Naive thymus-derived CD4-positive, alpha-beta T cell (primary cell): ENCODE data around the gene EFCC1. TPM values are rescaled to one million over a fixed set of nuclear protein-coding genes. Genes with fewer than 3 reads are reported as not detected.

ENCODE experiments used
- ATAC-seq: fragments of 150-1000 bp; cut with Tn5 transposase; 2 replicates; pipeline ENCODE4 v1.10.0; 2021; ENCODE audit warnings: mild to moderate bottlenecking, moderate library complexity
- CTCF ChIA-PET: fragments of 350-600 bp; sonication (Branson Sonifier 250); formaldehyde crosslinking; loops from one replicate; lab custom pipeline; 2021; ENCODE audit warnings: antibody characterized with exemption; lab: Charles Lee
- POLR2A ChIA-PET: fragments of 350-600 bp; sonication (Branson Sonifier 250); formaldehyde crosslinking; loops from one replicate; lab custom pipeline; 2021; ENCODE audit warnings: antibody characterized with exemption, inconsistent platforms; lab: Charles Lee
- DNase-seq, 9 donors: peaks; one replicate each; pipeline versions ENCODE4 v3.0.0 to v3.0.0-alpha.2; 2020 to 2022; ENCODE audit warnings: mixed read lengths in 1 of 9
- H3K27ac ChIP-seq: one replicate; pipeline ENCODE4 v1.7.0; 2013; ENCODE audit warnings: mild to moderate bottlenecking, low read depth, low read length, moderate library complexity
- H3K27me3 ChIP-seq, 2 donors: one replicate each; pipeline ENCODE4 v1.7.0; 2013; ENCODE audit warnings: low read length in 2 of 2, mild to moderate bottlenecking in 2 of 2, moderate library complexity in 2 of 2; ENCODE audit not compliant: control insufficient read depth in 2 of 2, insufficient read depth in 2 of 2
- H3K36me3 ChIP-seq, 3 experiments: 1 replicate in 2 of 3; 2 replicates in 1 of 3; pipeline ENCODE4 v1.7.0; 2013; ENCODE audit warnings: low read length in 3 of 3, mild to moderate bottlenecking in 3 of 3, moderate library complexity in 1 of 3; ENCODE audit not compliant: insufficient read depth in 3 of 3, control insufficient read depth in 2 of 3
- H3K4me1 ChIP-seq, 2 donors: one replicate each; pipeline ENCODE4 v1.7.0; 2013; ENCODE audit warnings: low read length in 2 of 2, mild to moderate bottlenecking in 2 of 2, moderate library complexity in 1 of 2; ENCODE audit not compliant: control insufficient read depth in 2 of 2, insufficient read depth in 2 of 2
- H3K4me3 ChIP-seq: 2 replicates; pipeline ENCODE4 v1.7.0; 2013; ENCODE audit warnings: mild to moderate bottlenecking, low read length
- H3K9me3 ChIP-seq, 3 experiments: 1 replicate in 2 of 3; 2 replicates in 1 of 3; pipeline ENCODE4 v1.7.0; 2013; ENCODE audit warnings: low read length in 3 of 3; ENCODE audit not compliant: control insufficient read depth in 2 of 3
- H3K27ac Mint-ChIP-seq, 9 donors: one replicate each; pipeline ENCODE4 v1.8.0; 2020 to 2022; ENCODE audit warnings: mixed read lengths in 9 of 9, mild to moderate bottlenecking in 8 of 9, moderate library complexity in 5 of 9, inconsistent platforms in 2 of 9
- H3K27me3 Mint-ChIP-seq, 5 donors: one replicate each; pipeline ENCODE4 v1.8.0; 2021 to 2022; ENCODE audit warnings: mixed read lengths in 5 of 5, mild to moderate bottlenecking in 1 of 5
- H3K36me3 Mint-ChIP-seq, 5 donors: one replicate each; pipeline ENCODE4 v1.8.0; 2020 to 2022; ENCODE audit warnings: mixed read lengths in 5 of 5, mild to moderate bottlenecking in 3 of 5, inconsistent platforms in 1 of 5
- H3K4me1 Mint-ChIP-seq, 7 donors: one replicate each; pipeline ENCODE4 v1.8.0; 2020 to 2022; ENCODE audit warnings: mixed read lengths in 7 of 7, mild to moderate bottlenecking in 3 of 7, inconsistent platforms in 1 of 7
- H3K4me3 Mint-ChIP-seq, 10 donors: one replicate each; pipeline ENCODE4 v1.8.0; 2020 to 2022; ENCODE audit warnings: mild to moderate bottlenecking in 10 of 10, mixed read lengths in 10 of 10, moderate library complexity in 6 of 10, inconsistent platforms in 2 of 10
- H3K9me3 Mint-ChIP-seq, 11 donors: one replicate each; pipeline ENCODE4 v1.8.0; 2020 to 2022; ENCODE audit warnings: mixed read lengths in 11 of 11, mild to moderate bottlenecking in 4 of 11, inconsistent platforms in 1 of 11, moderate library complexity in 1 of 11
- intact Hi-C, 2 donors: fragments of 100-400 bp; cut with micrococcal nuclease; formaldehyde crosslinking; loops; one replicate each; pipeline ENCODE4 v1.15.1; 2023
- polyA plus RNA-seq, 2 donors: library from polyadenylated mRNA; unstranded; fragments of 300-500 nt; fragmentation: Illumina TruSeq; gene quantifications; one replicate each; pipeline ENCODE4 v1.2.3, GENCODE V29; 2021
- total RNA-seq, 6 experiments: library from RNA in 5 of 6; stranded (reverse) in 5 of 6; gene quantifications; 1 replicate in 5 of 6; 2 replicates in 1 of 6; pipeline ENCODE4 v1.2.3 and lab custom pipeline; 2021 to 2026

The EFCC1 gene
- total and polyA plus RNA-seq, 7 experiments from 2014 or later, result 0.07 to 0.27 (median 0.21) TPM; not detected in 1

DNA sequence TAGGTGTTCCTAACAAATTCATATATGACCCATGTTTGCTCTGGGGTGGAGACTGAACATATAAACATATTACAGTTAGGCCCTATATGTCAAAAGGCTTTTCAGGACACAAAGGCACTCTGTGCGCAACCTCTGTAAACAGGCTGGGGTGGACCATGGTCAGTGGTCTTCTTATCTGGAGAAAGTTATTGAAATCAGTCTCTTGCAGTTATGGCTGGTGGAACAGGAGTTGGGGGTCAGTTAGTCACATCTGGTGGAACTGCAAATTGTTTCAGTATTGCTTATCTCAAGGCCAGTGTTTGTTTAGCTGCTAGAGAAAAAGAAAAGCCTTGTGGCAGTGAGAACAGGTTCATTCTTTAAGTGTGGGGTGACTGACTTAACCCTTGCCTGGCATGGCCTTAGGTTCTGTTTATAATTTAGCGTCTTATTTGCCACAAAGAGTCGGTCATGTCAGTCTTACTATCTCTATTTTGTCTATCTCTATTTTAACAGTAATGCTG is 53.6 kb downstream of the EFCC1 start:
- H3K4me3 Mint-ChIP-seq, result no peak overlapping the region
- DNase-seq (no peak), ATAC-seq (no peak)
- ChIA-PET POLR2A (interaction anchor here (0.6 to 5.5 kb wide), 7 partner anchors 15 to 261 kb away, joined by 3 to 70 read pairs (median 7); partner anchors contain the start of genes COPG1 and RAB43), CTCF (interaction anchor here (0.7 to 5.0 kb wide), 7 partner anchors 14 to 108 kb away, joined by 3 to 49 read pairs (median 6); partner anchors contain the start of gene RAB43)
- peak overlapping the region in 1 of 9 donors; percentile 67 for H3K27ac Mint-ChIP-seq
- no peaks in the 10 kb centered on the region for H3K9me3 Mint-ChIP-seq
- no peaks in the 10 kb centered on the region for H3K36me3 ChIP-seq
- H3K27me3 Mint-ChIP-seq, result peaks cover 0 to 5% (median 0%) of the 10 kb centered on the region in 5 donors
- intact Hi-C loops, result no loop called here
- no peak overlapping the region for H3K27ac ChIP-seq
- H3K4me1 ChIP-seq, result no peaks in the 10 kb centered on the region
- H3K4me1 Mint-ChIP-seq, result peaks cover 3 to 21% (median 9%) of the 10 kb centered on the region in 7 donors
- no peaks in the 10 kb centered on the region for H3K9me3 ChIP-seq
- H3K27me3 ChIP-seq, result no peaks in the 10 kb centered on the region
- no peak overlapping the region for H3K4me3 ChIP-seq
- H3K36me3 Mint-ChIP-seq, result peaks cover 0 to 4% (median 0%) of the 10 kb centered on the region in 5 donors

DNA sequence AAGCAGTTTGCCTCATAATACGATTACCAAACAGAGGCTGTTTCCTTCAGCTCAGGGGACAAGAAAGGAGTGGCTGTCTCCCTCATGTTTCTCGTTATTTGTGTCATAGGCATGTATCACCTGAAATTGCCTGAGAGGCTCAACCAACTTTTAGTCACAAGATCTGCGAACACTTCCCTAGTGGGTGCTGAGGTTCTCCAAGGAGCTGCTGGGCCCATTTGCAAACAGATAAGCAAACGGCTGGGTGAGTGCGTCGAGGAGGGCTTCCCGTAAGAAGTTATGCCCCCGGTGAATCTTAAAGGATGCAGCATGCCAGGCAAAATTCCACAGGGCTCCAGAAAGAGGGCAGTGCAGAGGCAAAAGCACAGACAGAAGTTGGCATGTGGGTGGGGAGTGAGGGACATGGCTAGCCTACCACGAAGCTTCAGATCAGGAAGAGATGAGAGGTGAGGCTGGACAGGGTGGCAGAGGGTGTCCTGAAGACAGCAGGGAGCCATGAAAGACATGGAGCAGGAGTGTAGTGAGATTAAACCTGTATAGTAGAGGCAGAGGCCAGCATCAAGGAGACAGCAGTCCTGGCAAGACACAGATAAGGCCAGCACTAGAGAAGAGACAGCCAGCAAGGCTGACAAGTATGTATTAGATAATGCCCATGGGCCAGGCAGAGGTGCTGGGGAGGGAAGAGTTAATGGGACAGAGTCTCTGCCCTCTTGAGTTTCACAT is 55.5 kb downstream of the EFCC1 start:
- Histone ChIP-seq H3K27ac (no peak overlapping the region), H3K4me3 (no peak overlapping the region), H3K4me1 (no peaks in the 10 kb centered on the region), H3K27me3 (no peaks in the 10 kb centered on the region), H3K36me3 (no peaks in the 10 kb centered on the region), H3K9me3 (no peaks in the 10 kb centered on the region)
- Mint-ChIP-seq H3K4me1 (peaks cover 3 to 21% (median 9%) of the 10 kb centered on the region in 7 donors), H3K4me3 (no peak overlapping the region), H3K9me3 (no peaks in the 10 kb centered on the region), H3K36me3 (peaks cover 0 to 4% (median 0%) of the 10 kb centered on the region in 5 donors), H3K27me3 (peaks cover 0 to 5% (median 0%) of the 10 kb centered on the region in 5 donors), H3K27ac (peak overlapping the region in 1 of 9 donors; percentile 10)
- ATAC-seq (no peak), DNase-seq (no peak)
- CTCF ChIA-PET, result interaction anchor here (0.7 to 1.0 kb wide), 2 partner anchors 193 to 455 kb away, joined by 3 read pairs; partner anchors contain the start of gene COPG1
- intact Hi-C loops, result no loop called here
- POLR2A ChIA-PET, result no interaction called here

DNA sequence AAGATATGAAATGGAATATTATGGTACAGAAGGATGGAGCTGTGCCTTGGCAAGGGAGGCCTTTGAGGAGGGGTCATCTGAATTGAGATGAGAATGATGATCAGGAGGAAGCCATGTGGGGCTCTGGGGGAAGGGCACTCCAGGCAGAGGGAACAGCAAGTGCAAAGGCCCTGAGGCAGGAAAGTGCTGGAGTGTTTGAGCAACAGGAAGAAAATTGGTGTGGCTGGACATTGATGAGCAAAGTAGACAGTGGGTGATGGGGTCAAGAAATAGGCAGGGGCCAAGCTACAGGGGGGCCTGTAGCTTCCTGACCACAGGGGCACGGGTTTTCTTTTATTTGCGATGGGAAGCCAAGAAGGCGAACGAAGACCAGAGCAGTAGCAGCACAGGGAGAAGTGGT is 56.1 kb downstream of the EFCC1 start:
- peaks cover 0 to 4% (median 0%) of the 10 kb centered on the region in 5 donors for H3K36me3 Mint-ChIP-seq
- Histone ChIP-seq H3K27me3 (no peaks in the 10 kb centered on the region), H3K4me3 (no peak overlapping the region), H3K9me3 (no peaks in the 10 kb centered on the region), H3K36me3 (no peaks in the 10 kb centered on the region), H3K27ac (no peak overlapping the region), H3K4me1 (no peaks in the 10 kb centered on the region)
- CTCF ChIA-PET, result interaction anchor here (1.0 kb wide), 1 partner anchor 192 kb away, joined by 3 read pairs; the partner anchor contains the start of gene COPG1
- no peak for DNase-seq
- intact Hi-C loops, result no loop called here
- peaks cover 3 to 21% (median 9%) of the 10 kb centered on the region in 7 donors for H3K4me1 Mint-ChIP-seq
- POLR2A ChIA-PET, result interaction anchor here (0.6 kb wide), 1 partner anchor 10 kb away, joined by 3 read pairs; no protein-coding TSS in a partner anchor
- no peak overlapping the region for H3K4me3 Mint-ChIP-seq
- peak overlapping the region in 1 of 9 donors; percentile 10 for H3K27ac Mint-ChIP-seq
- ATAC-seq, result no peak
- no peaks in the 10 kb centered on the region for H3K9me3 Mint-ChIP-seq
- H3K27me3 Mint-ChIP-seq, result peaks cover 0 to 5% (median 0%) of the 10 kb centered on the region in 5 donors

DNA sequence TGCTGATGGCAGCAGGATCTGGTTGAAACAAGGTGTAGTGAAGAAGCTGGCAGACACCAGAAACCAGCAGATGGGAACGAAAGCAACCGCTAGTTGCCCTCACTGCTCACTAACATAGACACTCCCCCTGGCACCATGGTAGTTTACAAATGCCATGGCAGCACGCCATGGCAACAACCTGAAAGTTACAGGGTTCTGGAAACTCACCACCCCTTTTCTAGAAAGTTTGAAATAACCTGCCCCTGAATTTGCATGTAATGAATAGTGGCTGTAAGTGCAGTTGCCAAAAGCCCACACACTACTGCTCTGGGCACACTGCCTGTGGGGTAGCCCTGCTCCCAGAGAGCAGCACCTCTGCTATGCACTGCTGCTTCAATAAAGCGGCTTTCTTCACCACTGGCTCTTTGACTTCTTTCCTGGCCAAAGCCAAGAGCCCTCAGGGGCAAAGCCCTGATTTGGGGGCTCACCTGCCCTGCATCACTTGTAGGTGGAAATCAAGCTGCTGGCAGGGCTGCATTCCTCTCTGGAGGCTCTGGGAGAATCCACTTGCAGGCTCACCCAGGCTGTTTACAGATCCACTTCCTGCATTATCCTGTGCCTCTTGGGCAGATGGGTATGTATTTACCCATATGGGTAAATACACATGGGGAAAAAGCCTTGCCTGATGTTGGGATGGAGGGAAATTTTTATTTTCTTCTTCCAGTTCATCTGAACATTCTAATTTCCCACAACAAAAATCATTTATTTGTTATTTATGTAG is 57.5 kb downstream of the EFCC1 start:
- DNase-seq (peak in 4 of 9 donors; percentile 24 to 45 (median 27)), ATAC-seq (peak; percentile 65)
- POLR2A ChIA-PET, result no interaction called here

DNA sequence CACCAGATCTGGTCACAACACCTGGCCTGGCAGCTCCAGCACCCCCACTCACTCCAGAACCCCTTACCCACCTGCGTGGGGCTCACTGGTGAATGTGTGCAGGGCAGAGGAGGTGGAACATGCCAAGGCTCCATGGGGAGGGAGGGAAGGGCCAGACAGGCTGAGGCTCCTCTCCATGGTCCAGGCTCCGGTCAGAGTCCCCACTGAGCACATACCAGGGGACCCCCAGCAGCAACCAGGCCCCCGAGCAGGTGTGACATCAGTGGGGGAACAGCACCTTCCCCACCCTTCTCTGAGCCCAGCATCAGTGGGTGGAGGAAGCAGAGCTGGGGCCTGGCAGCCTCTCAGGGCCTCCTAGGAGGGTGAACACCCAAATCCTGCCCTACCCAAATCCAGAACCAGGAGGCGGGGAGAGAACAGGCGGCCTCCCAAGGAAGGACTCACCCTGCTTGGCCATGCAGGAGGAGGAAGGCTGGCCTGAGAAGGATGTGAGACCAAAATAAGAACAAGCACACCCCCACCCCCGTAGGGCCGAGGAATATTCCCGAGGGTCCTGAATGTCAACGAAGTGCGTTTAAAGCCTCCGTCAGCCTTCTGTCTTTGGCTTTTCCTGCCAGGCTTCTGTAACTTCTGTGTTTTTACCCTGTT is 58.3 kb downstream of the EFCC1 start:
- H3K27ac ChIP-seq, result no peak overlapping the region
- H3K27ac Mint-ChIP-seq, result no peak overlapping the region
- no peak for ATAC-seq
- no peaks in the 10 kb centered on the region for H3K9me3 ChIP-seq
- H3K4me3 ChIP-seq, result no peak overlapping the region
- no peak overlapping the region for H3K4me3 Mint-ChIP-seq
- no peak for DNase-seq
- peaks cover 0 to 5% (median 0%) of the 10 kb centered on the region in 5 donors for H3K27me3 Mint-ChIP-seq
- no peaks in the 10 kb centered on the region for H3K36me3 ChIP-seq
- H3K4me1 ChIP-seq, result no peaks in the 10 kb centered on the region
- H3K4me1 Mint-ChIP-seq, result peaks cover 0 to 13% (median 5%) of the 10 kb centered on the region in 7 donors
- H3K36me3 Mint-ChIP-seq, result peaks cover 0 to 4% (median 0%) of the 10 kb centered on the region in 5 donors
- no peaks in the 10 kb centered on the region for H3K27me3 ChIP-seq
- H3K9me3 Mint-ChIP-seq, result no peaks in the 10 kb centered on the region
- intact Hi-C loops, result no loop called here
- ChIA-PET POLR2A (interaction anchor here (1.0 kb wide), 1 partner anchor 9 kb away, joined by 3 read pairs; no protein-coding TSS in a partner anchor), CTCF (interaction anchor here (1.3 kb wide), 1 partner anchor 9 kb away, joined by 3 read pairs; no protein-coding TSS in a partner anchor)

More for the DNA sequence above, 57.5 kb downstream of the EFCC1 start:
- peaks cover 1 to 15% (median 9%) of the 10 kb centered on the region in 7 donors for H3K4me1 Mint-ChIP-seq
- intact Hi-C loops, result no loop called here
- Histone ChIP-seq H3K27me3 (no peaks in the 10 kb centered on the region), H3K4me1 (no peaks in the 10 kb centered on the region), H3K9me3 (no peaks in the 10 kb centered on the region), H3K27ac (no peak overlapping the region), H3K36me3 (no peaks in the 10 kb centered on the region), H3K4me3 (no peak overlapping the region)
- CTCF ChIA-PET, result no interaction called here
- peaks cover 0 to 4% (median 0%) of the 10 kb centered on the region in 5 donors for H3K36me3 Mint-ChIP-seq
- no peak overlapping the region for H3K4me3 Mint-ChIP-seq
- peaks cover 0 to 5% (median 0%) of the 10 kb centered on the region in 5 donors for H3K27me3 Mint-ChIP-seq
- H3K27ac Mint-ChIP-seq, result peak overlapping the region in 1 of 9 donors; percentile 57
- H3K9me3 Mint-ChIP-seq, result no peaks in the 10 kb centered on the region
